ENCODE data around the gene AJAP1. TPM values are rescaled to one million over a fixed set of nuclear protein-coding genes. Genes with fewer than 3 reads are reported as not detected.

AJAP1 gene
- total RNA-seq, 1 experiment from 2014 or later = not detected

DNA sequence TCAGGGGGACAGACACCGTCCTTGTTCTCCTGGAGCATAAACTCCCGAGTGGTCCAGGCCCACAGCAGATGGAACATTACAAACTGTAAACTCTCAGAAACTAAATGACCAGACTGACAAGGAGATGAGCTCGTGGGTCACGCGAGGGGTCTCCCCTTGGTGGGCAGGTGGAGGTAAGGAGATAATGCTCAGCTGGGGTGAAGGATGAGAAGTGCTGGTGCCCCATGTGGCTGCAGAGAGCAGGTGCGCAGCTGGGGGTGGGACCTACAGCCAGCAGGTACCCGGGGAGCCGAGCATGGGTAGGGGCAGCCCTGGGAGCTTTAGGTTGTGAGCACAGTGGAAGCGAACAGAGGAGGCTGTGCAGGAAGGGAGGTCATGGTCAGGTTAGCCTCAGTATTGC lies 40.1 kb downstream of the AJAP1 start:
- H3K27ac ChIP-seq (ENCODE audit: low read length) = no peak overlapping the region
- no peak overlapping the region for H3K4me3 ChIP-seq (ENCODE audit: low read depth in 2 of 2, low read length in 2 of 2)
- DNase-seq (ENCODE audit: low read depth, low spot score) = no peak
- no peaks in the 10 kb centered on the region for H3K36me3 ChIP-seq (ENCODE audit: control insufficient read depth, insufficient read depth, low read length)
- H3K4me1 ChIP-seq (ENCODE audit: control insufficient read depth, insufficient read depth, low read length) = no peaks in the 10 kb centered on the region
- CTCF ChIA-PET = no interaction called here
- H3K9me3 ChIP-seq (ENCODE audit: control insufficient read depth, insufficient read depth, low read depth, low read length) = no peaks in the 10 kb centered on the region
- H3K27me3 ChIP-seq (ENCODE audit: control insufficient read depth, insufficient read depth, low read length) = no peaks in the 10 kb centered on the region
- in situ Hi-C loops (cut with HindIII; ENCODE audit: low pct_unique_long_range_greater_than_20kb, low sequenced_read_pairs) = no loop called here
- BruUV-seq (replicated peaks) = no TSS peak
- intact Hi-C loops (cut with micrococcal nuclease; ENCODE audit: unreplicated experiment) = no loop called here
- ATAC-seq = no peak
- TF ChIP-seq, protein P1, sequence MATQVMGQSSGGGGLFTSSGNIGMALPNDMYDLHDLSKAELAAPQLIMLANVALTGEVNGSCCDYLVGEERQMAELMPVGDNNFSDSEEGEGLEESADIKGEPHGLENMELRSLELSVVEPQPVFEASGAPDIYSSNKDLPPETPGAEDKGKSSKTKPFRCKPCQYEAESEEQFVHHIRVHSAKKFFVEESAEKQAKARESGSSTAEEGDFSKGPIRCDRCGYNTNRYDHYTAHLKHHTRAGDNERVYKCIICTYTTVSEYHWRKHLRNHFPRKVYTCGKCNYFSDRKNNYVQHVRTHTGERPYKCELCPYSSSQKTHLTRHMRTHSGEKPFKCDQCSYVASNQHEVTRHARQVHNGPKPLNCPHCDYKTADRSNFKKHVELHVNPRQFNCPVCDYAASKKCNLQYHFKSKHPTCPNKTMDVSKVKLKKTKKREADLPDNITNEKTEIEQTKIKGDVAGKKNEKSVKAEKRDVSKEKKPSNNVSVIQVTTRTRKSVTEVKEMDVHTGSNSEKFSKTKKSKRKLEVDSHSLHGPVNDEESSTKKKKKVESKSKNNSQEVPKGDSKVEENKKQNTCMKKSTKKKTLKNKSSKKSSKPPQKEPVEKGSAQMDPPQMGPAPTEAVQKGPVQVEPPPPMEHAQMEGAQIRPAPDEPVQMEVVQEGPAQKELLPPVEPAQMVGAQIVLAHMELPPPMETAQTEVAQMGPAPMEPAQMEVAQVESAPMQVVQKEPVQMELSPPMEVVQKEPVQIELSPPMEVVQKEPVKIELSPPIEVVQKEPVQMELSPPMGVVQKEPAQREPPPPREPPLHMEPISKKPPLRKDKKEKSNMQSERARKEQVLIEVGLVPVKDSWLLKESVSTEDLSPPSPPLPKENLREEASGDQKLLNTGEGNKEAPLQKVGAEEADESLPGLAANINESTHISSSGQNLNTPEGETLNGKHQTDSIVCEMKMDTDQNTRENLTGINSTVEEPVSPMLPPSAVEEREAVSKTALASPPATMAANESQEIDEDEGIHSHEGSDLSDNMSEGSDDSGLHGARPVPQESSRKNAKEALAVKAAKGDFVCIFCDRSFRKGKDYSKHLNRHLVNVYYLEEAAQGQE (IDR thresholded peaks at IDR 0.05; ENCODE audit: insufficient read depth in 1 of 2, low read depth in 2 of 2, low read length in 1 of 2) = no peak
- TF ChIP-seq, protein P2, sequence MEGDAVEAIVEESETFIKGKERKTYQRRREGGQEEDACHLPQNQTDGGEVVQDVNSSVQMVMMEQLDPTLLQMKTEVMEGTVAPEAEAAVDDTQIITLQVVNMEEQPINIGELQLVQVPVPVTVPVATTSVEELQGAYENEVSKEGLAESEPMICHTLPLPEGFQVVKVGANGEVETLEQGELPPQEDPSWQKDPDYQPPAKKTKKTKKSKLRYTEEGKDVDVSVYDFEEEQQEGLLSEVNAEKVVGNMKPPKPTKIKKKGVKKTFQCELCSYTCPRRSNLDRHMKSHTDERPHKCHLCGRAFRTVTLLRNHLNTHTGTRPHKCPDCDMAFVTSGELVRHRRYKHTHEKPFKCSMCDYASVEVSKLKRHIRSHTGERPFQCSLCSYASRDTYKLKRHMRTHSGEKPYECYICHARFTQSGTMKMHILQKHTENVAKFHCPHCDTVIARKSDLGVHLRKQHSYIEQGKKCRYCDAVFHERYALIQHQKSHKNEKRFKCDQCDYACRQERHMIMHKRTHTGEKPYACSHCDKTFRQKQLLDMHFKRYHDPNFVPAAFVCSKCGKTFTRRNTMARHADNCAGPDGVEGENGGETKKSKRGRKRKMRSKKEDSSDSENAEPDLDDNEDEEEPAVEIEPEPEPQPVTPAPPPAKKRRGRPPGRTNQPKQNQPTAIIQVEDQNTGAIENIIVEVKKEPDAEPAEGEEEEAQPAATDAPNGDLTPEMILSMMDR (IDR thresholded peaks at IDR 0.05) = no peak
- TF ChIP-seq SIN3A (IDR thresholded peaks at IDR 0.05; ENCODE audit: borderline replicate concordance, insufficient read depth, low read depth, low read length) (no peak), POLR2AphosphoS5 (IDR thresholded peaks at IDR 0.05; ENCODE audit: low read depth, low read length) (no peak), TCF7L2 (IDR thresholded peaks at IDR 0.05; ENCODE audit: low read depth, low read length) (no peak)
- POLR2A ChIA-PET = no interaction called here

DNA sequence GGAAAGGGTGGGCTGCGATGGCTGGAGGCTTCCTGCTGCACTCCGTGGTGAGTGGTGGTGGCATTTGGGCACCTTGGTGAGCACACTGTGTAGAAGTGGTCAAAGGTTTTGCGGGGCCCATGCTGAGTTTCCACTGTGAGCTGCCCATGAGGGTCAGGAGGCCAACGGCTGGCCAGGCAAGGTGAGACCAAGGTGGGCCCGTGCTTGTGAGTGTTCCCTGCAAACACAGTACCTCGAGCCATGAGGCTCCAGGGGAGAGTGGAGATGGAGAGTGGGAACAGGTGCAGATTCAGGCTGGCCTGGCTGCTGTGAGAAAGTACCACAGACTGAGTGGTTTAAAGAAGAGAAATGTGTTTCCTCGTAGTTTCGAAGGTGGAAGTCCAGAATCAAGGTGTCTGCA lies 40.8 kb downstream of the AJAP1 start:
- in situ Hi-C loops (cut with HindIII; ENCODE audit: low pct_unique_long_range_greater_than_20kb, low sequenced_read_pairs) (no loop called here), intact Hi-C loops (cut with micrococcal nuclease; ENCODE audit: unreplicated experiment) (no loop called here)
- Histone ChIP-seq H3K27ac (ENCODE audit: low read length) (no peak overlapping the region), H3K9me3 (ENCODE audit: control insufficient read depth, insufficient read depth, low read depth, low read length) (no peaks in the 10 kb centered on the region), H3K4me3 (ENCODE audit: low read depth in 2 of 2, low read length in 2 of 2) (no peak overlapping the region), H3K27me3 (ENCODE audit: control insufficient read depth, insufficient read depth, low read length) (no peaks in the 10 kb centered on the region), H3K36me3 (ENCODE audit: control insufficient read depth, insufficient read depth, low read length) (no peaks in the 10 kb centered on the region), H3K4me1 (ENCODE audit: control insufficient read depth, insufficient read depth, low read length) (no peaks in the 10 kb centered on the region)
- no TSS peak for BruUV-seq (replicated peaks)
- TF ChIP-seq SIN3A (IDR thresholded peaks at IDR 0.05; ENCODE audit: borderline replicate concordance, insufficient read depth, low read depth, low read length) (no peak), POLR2AphosphoS5 (IDR thresholded peaks at IDR 0.05; ENCODE audit: low read depth, low read length) (no peak), TCF7L2 (IDR thresholded peaks at IDR 0.05; ENCODE audit: low read depth, low read length) (no peak)
- TF ChIP-seq, protein P2 (IDR thresholded peaks at IDR 0.05) = no peak
- TF ChIP-seq, protein P1 (IDR thresholded peaks at IDR 0.05; ENCODE audit: insufficient read depth in 1 of 2, low read depth in 2 of 2, low read length in 1 of 2) = no peak
- DNase-seq (ENCODE audit: low read depth, low spot score) (no peak), ATAC-seq (no peak)
- ChIA-PET CTCF (no interaction called here), POLR2A (no interaction called here)

Measured in Panc1 (cell line).